ENCODE results near the gene TRAF3IP3.

Gene TRAF3IP3

GRCh38 chr1:209829716-209830115, 73.9 kb downstream of the TRAF3IP3 start:
- no peak for DNase-seq

GRCh38 chr1:209830722-209831121, 74.9 kb downstream of the TRAF3IP3 start:
- no peak for DNase-seq

GRCh38 chr1:209831615-209832014, 75.8 kb downstream of the TRAF3IP3 start:
- no peak for DNase-seq
